GM13976 (cell line): ENCODE data around the gene CCDC33.

ENCODE experiments used
- DNase-seq: peaks from one replicate; pipeline ENCODE4 v3.0.0; 2012; ENCODE audit warnings: low spot score
- CTCF ChIP-seq: IDR thresholded peaks from 2 replicates; pipeline ENCODE4 v1.5.1; 2012; ENCODE audit warnings: borderline replicate concordance, mild to moderate bottlenecking; ENCODE audit not compliant: insufficient read depth; ENCODE audit errors: extremely low read depth, missing control alignments, control extremely low read depth
- in situ Hi-C: fragments of 300-500 bp; cut with MboI; formaldehyde crosslinking; loops from one replicate; pipeline ENCODE4 v1.12.0; 2022; ENCODE audit warnings: low sequenced_read_pairs, mixed read lengths, inconsistent platforms; ENCODE audit not compliant: unreplicated experiment

CCDC33 gene

GRCh38 chr15:74385733-74386132 is 149.6 kb downstream of the CCDC33 start:
- in situ Hi-C loops: no loop called here
- no peak for TF ChIP-seq CTCF
- no peak for DNase-seq
